D721Med (cell line): ENCODE measurements around the gene C19orf18.

Experiments
- DNase-seq: peaks from one replicate; pipeline ENCODE4 v3.0.0; 2011; ENCODE audit warnings: low spot score; ENCODE audit not compliant: insufficient read length
- FAIRE-seq: peaks from 2 replicates; lab custom pipeline; 2011; peaks lifted over from hg19 to GRCh38; lab: Jason Lieb, UNC
- TF ChIP-seq, protein P1 (sequence below): IDR thresholded peaks from 2 replicates; pipeline ENCODE4 v1.5.1; 2012; ENCODE audit warnings: mild to moderate bottlenecking, control low read depth; ENCODE audit not compliant: insufficient read depth; ENCODE audit errors: missing control alignments

C19orf18 gene

DNA sequence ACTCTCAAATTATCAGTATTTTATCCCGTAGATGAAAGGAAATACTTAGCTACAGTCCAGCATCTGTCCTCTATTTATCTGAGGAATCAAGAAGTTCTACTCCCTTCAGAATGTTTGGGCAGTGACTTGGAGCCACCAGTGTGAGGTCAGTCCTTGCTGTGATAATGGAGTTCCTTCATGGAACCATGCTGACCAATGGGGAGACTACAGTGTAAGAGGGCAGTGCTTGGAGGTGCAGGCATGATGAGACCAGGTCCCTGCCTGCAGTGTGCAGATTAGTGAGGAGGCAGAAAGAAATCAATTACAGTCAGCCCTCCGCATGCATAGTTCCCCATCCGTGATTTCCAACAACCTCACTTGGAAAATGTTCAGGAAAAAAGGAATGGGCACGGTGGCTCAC is at the start of gene C19orf18:
Gene C19orf18 (minus strand): TSS at position 101 of the 400 bp plus-strand sequence. CDS start 102 bp downstream, outside the sequence.
- DNase-seq: no peak
- TF ChIP-seq, protein P1, sequence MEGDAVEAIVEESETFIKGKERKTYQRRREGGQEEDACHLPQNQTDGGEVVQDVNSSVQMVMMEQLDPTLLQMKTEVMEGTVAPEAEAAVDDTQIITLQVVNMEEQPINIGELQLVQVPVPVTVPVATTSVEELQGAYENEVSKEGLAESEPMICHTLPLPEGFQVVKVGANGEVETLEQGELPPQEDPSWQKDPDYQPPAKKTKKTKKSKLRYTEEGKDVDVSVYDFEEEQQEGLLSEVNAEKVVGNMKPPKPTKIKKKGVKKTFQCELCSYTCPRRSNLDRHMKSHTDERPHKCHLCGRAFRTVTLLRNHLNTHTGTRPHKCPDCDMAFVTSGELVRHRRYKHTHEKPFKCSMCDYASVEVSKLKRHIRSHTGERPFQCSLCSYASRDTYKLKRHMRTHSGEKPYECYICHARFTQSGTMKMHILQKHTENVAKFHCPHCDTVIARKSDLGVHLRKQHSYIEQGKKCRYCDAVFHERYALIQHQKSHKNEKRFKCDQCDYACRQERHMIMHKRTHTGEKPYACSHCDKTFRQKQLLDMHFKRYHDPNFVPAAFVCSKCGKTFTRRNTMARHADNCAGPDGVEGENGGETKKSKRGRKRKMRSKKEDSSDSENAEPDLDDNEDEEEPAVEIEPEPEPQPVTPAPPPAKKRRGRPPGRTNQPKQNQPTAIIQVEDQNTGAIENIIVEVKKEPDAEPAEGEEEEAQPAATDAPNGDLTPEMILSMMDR: no peak
- no peak for FAIRE-seq

DNA sequence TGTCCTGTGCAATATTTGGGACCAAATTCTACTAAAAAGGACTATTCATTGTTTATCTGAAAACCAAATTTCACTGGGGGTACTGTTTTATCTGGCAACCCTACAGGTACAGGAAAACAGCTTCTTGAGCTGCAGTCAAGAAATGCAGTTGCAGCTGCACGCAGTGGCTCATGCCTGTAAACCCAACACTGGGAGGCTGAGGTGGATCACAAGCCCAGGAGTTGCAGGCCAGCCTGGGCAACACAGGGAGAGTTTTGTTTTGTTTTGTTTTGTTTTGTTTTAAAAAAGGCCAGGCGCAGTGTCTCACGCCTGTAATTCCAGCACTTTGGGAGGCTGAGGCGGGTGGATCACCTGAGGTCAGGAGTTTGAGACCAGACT is 47.9 kb upstream of the C19orf18 start:
- TF ChIP-seq, protein P1: no peak
- DNase-seq (no peak), FAIRE-seq (no peak)

DNA sequence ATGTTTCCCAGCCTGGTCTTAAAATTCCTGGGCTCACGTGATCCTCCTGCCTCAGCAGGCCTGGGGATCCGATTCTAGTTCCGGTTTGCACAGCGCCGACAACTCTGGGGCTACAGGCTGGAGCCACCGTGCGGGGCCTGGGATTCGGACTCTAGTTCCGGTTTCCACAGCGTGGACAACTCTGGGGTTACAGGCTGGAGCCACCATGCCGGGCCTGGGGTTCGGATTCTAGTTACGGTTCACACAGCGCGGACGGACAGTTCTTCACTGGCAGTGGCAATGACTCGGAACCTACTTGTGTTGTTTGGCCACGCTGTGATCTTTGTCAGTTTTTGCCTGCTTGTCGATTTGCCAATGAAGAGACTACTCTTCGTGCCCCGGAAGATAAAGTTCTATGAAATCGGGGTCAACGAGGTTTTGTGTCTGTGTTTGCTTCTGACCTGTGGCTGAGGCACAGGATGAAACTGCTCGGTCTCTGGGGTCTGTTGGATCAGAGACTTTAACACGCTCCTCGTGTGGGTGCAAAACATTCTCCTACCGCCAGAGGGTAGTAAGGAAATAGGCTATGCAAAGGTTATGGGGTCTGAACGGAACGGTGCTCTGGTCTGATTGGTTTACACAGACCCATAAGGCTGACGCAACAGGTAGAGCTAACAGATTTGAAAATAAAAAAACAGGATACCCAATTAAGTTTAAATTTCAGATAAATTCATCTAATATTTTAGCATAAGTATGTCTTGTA is 47.4 kb upstream of the C19orf18 start:
- TF ChIP-seq, protein P1: peak; percentile 89
- DNase-seq (peak; percentile 79), FAIRE-seq (no peak)

DNA sequence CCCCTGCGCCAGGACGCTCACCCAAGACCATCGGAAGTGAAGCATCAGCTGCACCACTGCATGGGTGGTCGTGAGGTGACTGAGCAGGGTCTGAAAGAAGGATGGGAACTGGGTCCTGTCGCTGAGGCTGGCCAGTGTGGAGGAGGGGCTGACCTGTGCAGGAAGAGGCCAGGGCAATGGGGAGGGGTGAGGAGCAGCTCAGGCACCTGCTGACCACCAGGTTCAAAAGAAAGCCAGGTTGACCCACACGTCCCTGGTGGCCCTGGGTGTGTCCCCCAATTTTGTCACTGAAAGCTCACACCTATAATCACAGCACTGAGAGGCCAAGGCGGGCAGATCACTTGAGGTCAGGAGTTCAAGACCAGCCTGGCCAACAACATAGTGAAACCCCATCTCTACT is 45.8 kb upstream of the C19orf18 start:
- FAIRE-seq (no peak), DNase-seq (no peak)
- TF ChIP-seq, protein P1: no peak

DNA sequence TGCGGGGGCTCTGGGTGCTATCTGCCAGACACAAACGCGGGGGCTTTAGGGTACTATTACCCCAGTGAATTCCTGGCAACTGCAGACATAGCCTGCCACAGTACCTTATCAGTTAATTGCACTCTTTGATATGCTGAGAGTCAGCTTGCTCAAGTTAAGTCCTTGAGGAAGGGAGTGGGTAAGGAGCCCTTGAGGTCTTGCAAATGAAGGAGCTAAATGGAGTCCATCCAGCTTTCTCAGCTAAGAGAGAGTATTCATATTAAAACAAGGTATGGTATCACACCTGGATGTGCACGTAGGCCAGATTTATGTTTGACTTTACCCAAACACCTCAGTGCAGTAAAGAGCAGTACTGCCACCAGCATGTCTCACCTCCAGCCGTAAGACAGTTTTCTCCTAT is 39.8 kb upstream of the C19orf18 start:
- no peak for DNase-seq
- TF ChIP-seq, protein P1: no peak
- FAIRE-seq: no peak

DNA sequence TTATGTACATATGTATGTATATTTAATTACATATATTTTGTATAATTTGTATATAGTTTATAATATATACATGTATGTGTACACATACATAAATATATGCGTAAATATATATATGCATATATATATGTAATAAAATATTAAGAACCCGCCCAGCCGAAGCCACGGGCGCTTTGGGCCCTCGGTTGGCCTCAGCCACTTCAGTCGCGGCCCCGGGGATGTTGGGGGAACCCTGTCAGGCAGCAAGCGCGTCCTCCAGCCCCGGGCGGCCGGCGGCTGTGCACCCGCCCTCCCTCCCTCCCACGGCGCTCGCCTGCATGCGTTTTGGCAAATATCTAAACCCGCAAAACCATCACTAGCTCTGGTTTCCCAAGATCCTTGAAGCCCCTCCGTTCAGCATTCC is 36.2 kb upstream of the C19orf18 start:
- no peak for FAIRE-seq
- TF ChIP-seq, protein P1: no peak
- DNase-seq: no peak

DNA sequence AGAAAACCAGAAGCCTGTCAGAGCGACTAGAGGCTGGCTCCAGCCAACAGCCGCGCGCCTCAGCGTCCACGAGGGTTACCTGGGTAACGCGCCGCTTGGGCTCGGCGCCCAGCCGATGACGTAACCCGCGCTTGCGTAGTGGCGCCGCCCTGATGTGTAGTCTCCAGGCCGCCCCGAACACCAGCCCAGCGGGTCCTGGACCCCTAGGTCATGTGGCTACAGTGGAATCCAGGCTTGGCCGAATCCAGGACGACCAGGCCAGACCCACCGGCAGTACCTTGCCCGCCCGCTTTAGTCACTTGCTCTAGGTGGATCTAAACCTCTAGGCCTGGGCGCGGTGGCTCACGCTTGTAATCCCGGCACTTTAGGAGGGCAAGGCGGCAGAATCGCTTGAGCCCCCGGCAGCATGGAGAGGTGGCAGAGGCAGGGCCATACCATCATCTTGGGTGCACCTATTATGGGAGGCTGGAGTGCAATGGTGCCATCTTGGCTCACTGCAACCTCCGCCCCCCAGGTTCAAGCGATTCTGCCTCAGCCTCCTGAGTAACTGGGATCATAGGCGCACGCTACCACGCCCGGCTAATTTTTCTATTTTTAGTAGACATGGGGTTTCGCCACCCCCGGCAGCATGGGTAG is 35.5 kb upstream of the C19orf18 start:
- FAIRE-seq (no peak), DNase-seq (peak; percentile 83)
- TF ChIP-seq, protein P1: no peak
